ENCODE measurements around the gene SLC30A1. TPM values are rescaled to one million over a fixed set of nuclear protein-coding genes. Genes with fewer than 3 reads are reported as not detected.

SLC30A1 gene, protein sequence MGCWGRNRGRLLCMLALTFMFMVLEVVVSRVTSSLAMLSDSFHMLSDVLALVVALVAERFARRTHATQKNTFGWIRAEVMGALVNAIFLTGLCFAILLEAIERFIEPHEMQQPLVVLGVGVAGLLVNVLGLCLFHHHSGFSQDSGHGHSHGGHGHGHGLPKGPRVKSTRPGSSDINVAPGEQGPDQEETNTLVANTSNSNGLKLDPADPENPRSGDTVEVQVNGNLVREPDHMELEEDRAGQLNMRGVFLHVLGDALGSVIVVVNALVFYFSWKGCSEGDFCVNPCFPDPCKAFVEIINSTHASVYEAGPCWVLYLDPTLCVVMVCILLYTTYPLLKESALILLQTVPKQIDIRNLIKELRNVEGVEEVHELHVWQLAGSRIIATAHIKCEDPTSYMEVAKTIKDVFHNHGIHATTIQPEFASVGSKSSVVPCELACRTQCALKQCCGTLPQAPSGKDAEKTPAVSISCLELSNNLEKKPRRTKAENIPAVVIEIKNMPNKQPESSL
- 28.5 and 29.1 TPM in 2 replicates for total RNA-seq (2013; cell fraction: nucleolus; rRNA removed)
- total RNA-seq (2014; rRNA removed) (6.7 and 8.0 TPM in 2 replicates), total RNA-seq (2014; rRNA removed; fragmentation: Illumina TruSeq; extraction: Trizol) (10.0 and 10.6 TPM in 2 replicates), total RNA-seq (2021) (13.4 and 14.1 TPM in 2 replicates), polyA plus RNA-seq (2011; rRNA removed) (10.2 and 17.7 TPM in 2 replicates), polyA plus RNA-seq (2014; fragmentation: Illumina TruSeq; extraction: Trizol) (7.4 and 8.7 TPM in 2 replicates), polyA plus RNA-seq (2014; fragmentation: Nextera tagmentation; extraction: Ambion mirVana) (1 to 10 TPM; 3.5 to 4.0 TPM), polyA plus RNA-seq (2014; rRNA removed) (4.3 and 4.5 TPM in 2 replicates), polyA plus RNA-seq (2016; fragmentation: Nextera tagmentation; extraction: Ambion mirVana) (10 to 100 TPM; 11.8 to 13.9 TPM), polyA minus RNA-seq (2011; rRNA and poly(A)+ RNA removed) (13.4 and 16.5 TPM in 2 replicates), Bru-seq, nascent RNA (percentile 90 among the genes with signal in this experiment), BruChase-seq, experiment 1, labeled RNA remaining after a 6-hour chase (percentile 70 among the genes with signal in this experiment), BruChase-seq, experiment 2, labeled RNA remaining after a 2-hour chase (percentile 94 among the genes with signal in this experiment)
- 3.9 TPM for polyA plus RNA-seq (2011; ENCODE audit: low read depth)
- 4.4 and 4.7 TPM in 2 replicates for polyA plus RNA-seq (2011; cell fraction: cytosol; rRNA removed)
- polyA plus RNA-seq (2011; cell fraction: nucleus; rRNA removed) = 8.1 and 8.6 TPM in 2 replicates
- polyA plus RNA-seq (2012) = 6.2 and 7.7 TPM in 2 replicates
- polyA minus RNA-seq (2011; cell fraction: cytosol; rRNA and poly(A)+ RNA removed) = 9.1 and 9.9 TPM in 2 replicates
- 16.4 and 21.0 TPM in 2 replicates for polyA minus RNA-seq (2011; cell fraction: nucleus; rRNA and poly(A)+ RNA removed)
- long read RNA-seq, experiment 1, full-length matches to known transcripts = 5 of 6 reads
- long read RNA-seq, experiment 1, partial matches to known transcripts = 0 of 6 reads
- long read RNA-seq, experiment 1, other reads (novel, unspliced or antisense) = 1 of 6 reads
- long read RNA-seq, experiment 2, partial matches to known transcripts = 0 of 6 reads
- long read RNA-seq, experiment 2, other reads (novel, unspliced or antisense) = 6 of 6 reads

DNA sequence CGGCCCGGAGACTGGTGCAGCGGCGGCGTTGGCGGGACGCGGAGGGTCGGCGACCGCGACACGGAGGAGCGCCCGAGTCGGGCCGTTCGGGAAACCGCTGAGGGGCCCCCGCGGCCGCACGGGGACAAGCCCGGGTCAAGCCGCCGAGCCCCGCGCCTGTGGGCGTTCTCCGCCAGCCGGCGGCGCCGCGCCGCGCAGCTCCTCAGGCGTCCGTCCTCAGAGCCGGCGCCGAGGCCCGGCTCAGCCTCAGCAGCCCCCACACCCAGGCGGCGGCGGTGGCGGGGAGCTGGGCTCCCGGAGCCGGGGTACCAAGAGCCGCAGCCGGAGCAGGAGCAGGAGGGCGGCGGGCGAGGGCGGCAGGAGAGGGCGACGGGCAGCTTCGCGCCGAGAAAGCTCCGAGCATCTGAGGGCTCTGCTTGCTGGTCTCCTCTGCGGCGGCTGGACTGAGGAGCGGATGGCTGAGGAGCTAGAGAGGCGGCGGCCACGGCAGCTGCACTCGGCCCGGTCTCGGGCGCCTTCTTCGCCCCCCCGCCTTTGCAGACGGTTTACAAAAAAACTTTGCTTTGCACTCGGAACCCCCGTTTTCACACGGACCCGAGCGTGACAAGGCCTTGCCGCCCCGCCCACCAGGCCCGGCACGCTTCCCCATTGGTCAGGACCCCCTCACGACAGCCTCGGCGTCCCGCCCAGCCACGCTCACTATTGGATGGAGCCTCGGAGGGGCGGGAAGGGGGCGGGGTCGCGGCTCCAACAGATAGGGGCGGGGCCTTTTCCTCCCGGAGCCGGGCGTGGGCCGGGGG is at the start of gene SLC30A1:
Gene SLC30A1 (minus strand): TSS at position 522 of the 800 bp plus-strand sequence. CDS start 549 bp downstream, outside the sequence.
- SMC1A ChIA-PET (ENCODE audit: uncharacterized antibody, unreplicated experiment) = interaction anchor here (0.8 to 1.2 kb wide), 6 partner anchors 8 to 76 kb away, joined by 3 to 4 read pairs (median 4); no protein-coding TSS in a partner anchor
- TF ChIP-seq LARP7 (IDR thresholded peaks at IDR 0.05) (peak; percentile 100), CREM (IDR thresholded peaks at IDR 0.05; ENCODE audit: low read depth) (peak; percentile 86), MEF2B (IDR thresholded peaks at IDR 0.05; ENCODE audit: partially characterized antibody, poor library complexity, severe bottlenecking) (peak; percentile 67), RBBP5 (conservative IDR thresholded peaks at IDR 0.05) (no peak), YY1 (IDR thresholded peaks at IDR 0.05; ENCODE audit: low read depth, low read length) (peak; percentile 50; the same call in 1 of the 2 replicates), JUND (IDR thresholded peaks at IDR 0.05; ENCODE audit: low read depth, low read length) (no peak), NBN (IDR thresholded peaks at IDR 0.05) (peak; percentile 17; the same call in 1 of the 2 replicates), BRCA1 (IDR thresholded peaks at IDR 0.05; ENCODE audit: low read depth, low read length) (no peak), DPF2 (IDR thresholded peaks at IDR 0.05) (peak; percentile 83), ZNF384 (IDR thresholded peaks at IDR 0.05; ENCODE audit: borderline replicate concordance, low read depth, low read length) (peak; percentile 80), NFYB (IDR thresholded peaks at IDR 0.05; ENCODE audit: insufficient read depth, low read depth, low read length) (peak; percentile 80), ATF7 (IDR thresholded peaks at IDR 0.05; ENCODE audit: low read depth) (no peak), TCF12 (IDR thresholded peaks at IDR 0.05; ENCODE audit: low read depth, low read length) (peak; percentile 72), MEF2A (IDR thresholded peaks at IDR 0.05; ENCODE audit: insufficient read depth, low read depth, low read length) (0 out of 2 replicates have a peak, but pooled peaks have one; percentile 3), SUPT20H (IDR thresholded peaks at IDR 0.05; ENCODE audit: borderline replicate concordance, control insufficient read depth, low read depth, low read length) (no peak), STAT1 (conservative IDR thresholded peaks at IDR 0.05) (peak; percentile 57; the same call in 1 of the 2 replicates)
- TF ChIP-seq, protein P1, sequence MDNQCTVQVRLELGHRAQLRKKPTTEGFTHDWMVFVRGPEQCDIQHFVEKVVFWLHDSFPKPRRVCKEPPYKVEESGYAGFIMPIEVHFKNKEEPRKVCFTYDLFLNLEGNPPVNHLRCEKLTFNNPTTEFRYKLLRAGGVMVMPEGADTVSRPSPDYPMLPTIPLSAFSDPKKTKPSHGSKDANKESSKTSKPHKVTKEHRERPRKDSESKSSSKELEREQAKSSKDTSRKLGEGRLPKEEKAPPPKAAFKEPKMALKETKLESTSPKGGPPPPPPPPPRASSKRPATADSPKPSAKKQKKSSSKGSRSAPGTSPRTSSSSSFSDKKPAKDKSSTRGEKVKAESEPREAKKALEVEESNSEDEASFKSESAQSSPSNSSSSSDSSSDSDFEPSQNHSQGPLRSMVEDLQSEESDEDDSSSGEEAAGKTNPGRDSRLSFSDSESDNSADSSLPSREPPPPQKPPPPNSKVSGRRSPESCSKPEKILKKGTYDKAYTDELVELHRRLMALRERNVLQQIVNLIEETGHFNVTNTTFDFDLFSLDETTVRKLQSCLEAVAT (IDR thresholded peaks at IDR 0.05) = no peak

More for the DNA sequence above, at the start of gene SLC30A1:
- Histone ChIP-seq H3K4me2 (ENCODE audit: control insufficient read depth, insufficient read depth) (peak within 1 kb of the TSS; percentile 93), H3K9ac (ENCODE audit: control insufficient read depth, insufficient read depth, low read length) (peak within 1 kb of the TSS; percentile 83), H2AFZ (ENCODE audit: control insufficient read depth, low read depth, low read length) (peak within 1 kb of the TSS; percentile 92), H4K20me1 (ENCODE audit: control insufficient read depth, insufficient read depth) (no peaks in the 10 kb centered on the region), H3K4me1 (ENCODE audit: control insufficient read depth, insufficient read depth, low read length) (peaks cover 23% of the 10 kb centered on the region), H3K27ac (ENCODE audit: control insufficient read depth, insufficient read depth) (peak within 1 kb of the TSS; percentile 84), H3K9me3 (replicated peaks; ENCODE audit: control insufficient read depth, insufficient read depth, low read length) (no peaks in the 10 kb centered on the region), H3K4me3 (peak within 1 kb of the TSS; percentile 96), H3K27me3 (replicated peaks in 1 of 2; ENCODE audit: control insufficient read depth in 2 of 2, insufficient read depth in 2 of 2, low read length in 1 of 2) (no peaks in the 10 kb centered on the region), H3K79me2 (ENCODE audit: control insufficient read depth, insufficient read depth, low read length) (peaks cover 51% of the 10 kb centered on the region), H3K36me3 (ENCODE audit: control insufficient read depth in 2 of 2, insufficient read depth in 2 of 2, low read length in 1 of 2) (peaks cover 0 to 5% of the 10 kb centered on the region in 2 experiments; a peak in 1 of 4 replicates)
- DNase-seq (ENCODE audit: low read depth, low spot score) (peak; percentile 83), FAIRE-seq (peak; percentile 76), ATAC-seq (peak; percentile 87)
- ChIA-PET CTCF (interaction anchor here (0.8 to 2.7 kb wide), 9 partner anchors 11 to 318 kb away, joined by 3 to 15 read pairs (median 3); no protein-coding TSS in a partner anchor), RAD21 (ENCODE audit: unreplicated experiment) (interaction anchor here (0.7 to 2.4 kb wide), 10 partner anchors 9 to 119 kb away, joined by 3 to 11 read pairs (median 4); no protein-coding TSS in a partner anchor), POLR2A (interaction anchor here (0.6 to 2.0 kb wide), 6 partner anchors 28 to 249 kb away, joined by 3 to 5 read pairs (median 3); partner anchors contain the start of gene NEK2)
- no TSS peak for BruUV-seq (replicated peaks)
- in situ Hi-C loops (cut with MboI) = no loop called here
- intact Hi-C loops (cut with micrococcal nuclease; ENCODE audit: unreplicated experiment) = loop anchor here (5.0 to 10.0 kb wide), 4 partner anchors 252 to 716 kb away; partner anchors contain the start of genes DTL, INTS7, LPGAT1 and TRAF5
- WGBS (ENCODE audit: insufficient coverage, insufficient replicate concordance, low lambda C conversion rate, missing lambda C conversion rate) = 1% methylated on average over 84 of the region's 98 CpGs
